Measurements from ENCODE around the gene SMURF1.

DNA sequence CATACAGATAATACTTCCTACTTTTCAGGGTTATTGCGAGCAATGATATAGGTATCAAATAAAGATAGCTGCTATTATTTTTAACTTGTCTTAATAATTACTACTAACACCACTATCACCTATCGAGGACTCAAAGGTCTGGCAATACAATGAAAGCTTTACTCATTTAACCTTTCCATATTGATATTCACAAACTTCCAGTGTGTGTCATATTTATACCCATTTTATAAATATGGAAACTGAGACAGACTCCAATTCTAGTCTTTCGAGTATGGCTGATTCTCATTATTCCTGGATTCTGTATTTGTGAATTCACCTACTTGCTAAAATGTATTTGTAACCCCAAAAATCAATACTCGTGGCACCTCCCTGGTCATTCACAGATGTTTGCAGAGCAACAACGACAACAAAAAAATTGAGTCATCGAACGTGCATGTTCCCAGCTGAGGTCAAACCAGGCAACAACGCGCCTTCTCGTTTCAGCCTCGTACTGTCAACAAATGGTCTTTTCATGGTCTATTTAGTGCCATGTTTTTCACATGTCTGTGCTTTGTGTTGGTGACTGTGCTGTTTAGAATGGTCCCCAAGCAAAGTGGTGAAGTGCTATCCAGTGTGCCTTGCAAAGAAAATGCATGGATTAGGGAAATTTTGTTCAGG, 51.7 kb downstream of the SMURF1 start:
- TF ChIP-seq NFE2L2 (IDR thresholded peaks at IDR 0.05; ENCODE audit: low read depth, low read length) (no peak), POLR2A (IDR thresholded peaks at IDR 0.05; ENCODE audit: low read depth, low read length) (no peak), MXI1 (IDR thresholded peaks at IDR 0.05; ENCODE audit: borderline replicate concordance, low read depth, low read length) (no peak), RCOR1 (IDR thresholded peaks at IDR 0.05; ENCODE audit: insufficient replicate concordance, low read length) (no peak)
- TF ChIP-seq, protein P1, sequence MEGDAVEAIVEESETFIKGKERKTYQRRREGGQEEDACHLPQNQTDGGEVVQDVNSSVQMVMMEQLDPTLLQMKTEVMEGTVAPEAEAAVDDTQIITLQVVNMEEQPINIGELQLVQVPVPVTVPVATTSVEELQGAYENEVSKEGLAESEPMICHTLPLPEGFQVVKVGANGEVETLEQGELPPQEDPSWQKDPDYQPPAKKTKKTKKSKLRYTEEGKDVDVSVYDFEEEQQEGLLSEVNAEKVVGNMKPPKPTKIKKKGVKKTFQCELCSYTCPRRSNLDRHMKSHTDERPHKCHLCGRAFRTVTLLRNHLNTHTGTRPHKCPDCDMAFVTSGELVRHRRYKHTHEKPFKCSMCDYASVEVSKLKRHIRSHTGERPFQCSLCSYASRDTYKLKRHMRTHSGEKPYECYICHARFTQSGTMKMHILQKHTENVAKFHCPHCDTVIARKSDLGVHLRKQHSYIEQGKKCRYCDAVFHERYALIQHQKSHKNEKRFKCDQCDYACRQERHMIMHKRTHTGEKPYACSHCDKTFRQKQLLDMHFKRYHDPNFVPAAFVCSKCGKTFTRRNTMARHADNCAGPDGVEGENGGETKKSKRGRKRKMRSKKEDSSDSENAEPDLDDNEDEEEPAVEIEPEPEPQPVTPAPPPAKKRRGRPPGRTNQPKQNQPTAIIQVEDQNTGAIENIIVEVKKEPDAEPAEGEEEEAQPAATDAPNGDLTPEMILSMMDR (conservative IDR thresholded peaks at IDR 0.05; ENCODE audit: low read depth, low read length), result no peak
